ENCODE measurements around the gene USP32.

USP32 gene

GRCh38 chr17:60157487-60158040, 234.4 kb downstream of the USP32 start:
- no peak for DNase-seq

GRCh38 chr17:60156746-60157145, 235.2 kb downstream of the USP32 start:
- peak in 14 of 58 donors; percentile 20 to 63 (median 33) for DNase-seq

GRCh38 chr17:60155815-60156214, 236.1 kb downstream of the USP32 start:
- no peak for DNase-seq

GRCh38 chr17:60155427-60155814, 236.5 kb downstream of the USP32 start:
- no peak for DNase-seq

- peak in 31 of 58 donors; percentile 15 to 74 (median 34) for DNase-seq
These were observed 237.1 kb downstream of the USP32 start for GRCh38 chr17:60154616-60155426.

- peak in 5 of 58 donors; percentile 18 to 53 (median 27) for DNase-seq
These were observed 238.1 kb downstream of the USP32 start for GRCh38 chr17:60153606-60154390.

GRCh38 chr17:60151355-60151754, 240.6 kb downstream of the USP32 start:
- DNase-seq: no peak

GRCh38 chr17:60149691-60150582, 242.0 kb downstream of the USP32 start, which contains the start of gene CA4:
Gene CA4, plus strand, starts transcription at chr17:60149973. Its CDS starts 62 bp downstream, at chr17:60150035.
- DNase-seq: peak in 1 of 58 donors; percentile 38

GRCh38 chr17:60148373-60148772, 243.6 kb downstream of the USP32 start:
- no peak for DNase-seq

GRCh38 chr17:60147553-60148223, 244.2 kb downstream of the USP32 start:
- no peak for DNase-seq

- DNase-seq: no peak
These were observed 245.7 kb downstream of the USP32 start for GRCh38 chr17:60146206-60146605.

GRCh38 chr17:60145006-60145935, 246.7 kb downstream of the USP32 start:
- no peak for DNase-seq

- peak in 52 of 58 donors; percentile 10 to 85 (median 56) for DNase-seq
These were observed 248.9 kb downstream of the USP32 start for GRCh38 chr17:60142872-60143499.

- DNase-seq: no peak
These were observed 250.6 kb downstream of the USP32 start for GRCh38 chr17:60141111-60142018.

GRCh38 chr17:60139438-60140285, 252.3 kb downstream of the USP32 start:
- DNase-seq: peak in 26 of 58 donors; percentile 4 to 57 (median 29)

- no peak for DNase-seq
These were observed 253.0 kb downstream of the USP32 start for GRCh38 chr17:60138769-60139437.

Measured in anterior cingulate cortex (tissue), 58 donors.